ENCODE results near the gene STXBP3.
A peak's percentile ranks its signal among the peaks of the same experiment; 100 is the strongest.
"Not testable (repeated sequence)": the region's sequence is repeated elsewhere in the genome, so short reads cannot be mapped to it uniquely, and the experiment has no call there.

Gene STXBP3

DNA sequence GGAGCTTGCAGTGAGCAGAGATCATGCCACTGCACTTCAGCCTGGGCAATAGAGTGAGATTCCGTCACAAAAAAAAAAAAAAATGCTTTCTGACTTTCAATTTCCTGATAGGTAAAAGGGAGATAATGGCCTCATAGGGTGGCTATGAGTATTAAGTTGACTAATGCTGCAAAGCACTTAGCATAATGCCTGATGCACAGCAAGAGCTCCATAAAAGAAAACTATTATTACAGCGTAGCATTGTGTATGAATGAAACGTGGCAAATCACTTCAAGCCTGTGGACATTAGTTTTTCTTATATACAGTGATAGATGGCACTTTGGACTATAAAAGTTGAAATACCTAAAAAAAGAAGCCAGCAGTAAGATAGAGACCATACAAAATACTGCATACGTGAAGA lies 17.0 kb upstream of the STXBP3 start:
- DNase-seq: no peak

DNA sequence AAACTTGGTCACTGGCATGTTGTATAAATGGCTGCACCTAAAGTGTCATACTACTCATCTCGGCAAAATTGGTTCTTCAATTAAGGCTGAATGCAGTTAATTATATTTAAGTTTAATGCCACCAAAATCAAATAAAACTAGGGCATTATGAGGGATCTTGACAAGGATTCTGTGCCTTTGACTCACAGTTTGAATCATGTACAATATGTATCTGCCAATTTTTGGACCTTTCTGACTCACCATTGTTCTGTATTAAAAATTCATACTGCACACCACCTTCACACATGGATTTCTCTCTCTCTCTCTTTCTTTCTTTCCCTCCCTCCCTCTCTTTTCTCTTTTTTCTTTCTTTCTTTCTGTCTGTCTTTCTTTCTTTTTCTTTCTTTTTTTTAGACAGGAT lies 14.1 kb upstream of the STXBP3 start:
- no peak for DNase-seq

DNA sequence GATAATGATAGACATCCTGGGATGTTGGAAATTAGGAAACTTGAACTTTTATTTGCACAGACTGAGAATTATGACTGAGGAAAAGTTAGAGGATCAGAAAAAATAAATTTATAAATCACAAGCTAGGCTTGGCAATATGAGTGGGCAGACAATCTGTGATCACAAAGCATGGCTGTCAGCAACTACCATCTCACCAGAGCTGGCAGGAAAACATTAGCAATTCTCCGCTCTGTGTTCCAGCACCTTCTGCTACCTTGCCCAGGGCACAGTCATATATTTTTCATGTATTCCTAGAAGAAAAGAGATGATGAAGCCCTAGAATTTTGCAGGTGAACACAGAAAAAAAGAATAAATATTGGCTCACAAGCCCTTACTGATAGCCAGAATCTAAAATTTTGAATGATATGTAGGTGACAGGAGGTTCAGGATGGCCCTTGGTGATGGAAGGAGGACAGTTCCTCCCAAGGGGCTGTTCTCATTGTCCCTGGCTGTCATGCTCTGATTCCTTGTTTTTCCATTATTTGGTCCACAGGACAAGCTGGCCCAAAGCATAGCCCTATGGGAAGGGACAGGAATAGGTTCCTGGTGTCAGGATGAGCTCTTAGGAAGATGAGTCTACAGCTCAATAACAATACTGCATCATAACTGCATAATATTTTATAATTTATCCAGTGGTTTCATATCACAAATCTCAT lies 12.2 kb upstream of the STXBP3 start:
- no peak for DNase-seq

DNA sequence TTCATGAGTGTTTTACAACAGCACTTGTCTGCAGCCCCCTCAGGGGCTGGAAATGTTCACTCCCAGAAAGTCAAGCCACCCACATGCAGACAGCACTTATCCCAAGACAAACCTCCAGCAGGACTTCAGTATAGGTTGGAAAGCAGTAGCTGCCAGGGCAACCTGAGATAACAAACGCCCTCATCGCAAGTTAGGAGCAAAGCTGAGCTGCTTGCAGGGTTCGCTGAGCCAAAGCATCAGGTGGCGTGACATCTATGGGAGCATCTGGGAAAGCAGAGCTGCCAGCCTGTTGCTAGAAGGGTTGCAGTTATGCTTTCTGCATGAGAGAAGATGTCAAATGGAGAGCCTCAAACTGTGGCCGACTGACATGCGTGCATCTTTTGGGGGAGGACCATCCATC lies 4.2 kb upstream of the STXBP3 start:
- no peak for DNase-seq

DNA sequence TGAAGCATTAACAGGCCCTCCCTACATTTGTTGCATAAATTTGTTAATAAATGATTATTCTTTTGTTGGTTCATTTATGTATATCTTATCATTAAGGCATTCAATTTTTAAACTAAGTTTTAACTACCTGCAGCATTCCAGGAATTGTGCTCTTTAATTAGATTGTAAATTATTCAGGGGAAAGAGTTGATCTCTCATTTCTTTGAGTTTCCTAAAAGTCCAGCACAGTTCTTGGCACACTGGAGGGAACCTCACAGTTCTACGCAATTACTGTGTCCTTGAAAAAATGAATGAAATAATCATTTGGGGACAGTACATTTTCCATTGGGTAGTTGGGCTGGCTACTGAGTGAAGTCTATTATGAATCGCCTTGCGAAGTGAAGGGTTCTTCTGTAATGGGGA lies 493 bp upstream of the STXBP3 start:
- DNase-seq: no peak

DNA sequence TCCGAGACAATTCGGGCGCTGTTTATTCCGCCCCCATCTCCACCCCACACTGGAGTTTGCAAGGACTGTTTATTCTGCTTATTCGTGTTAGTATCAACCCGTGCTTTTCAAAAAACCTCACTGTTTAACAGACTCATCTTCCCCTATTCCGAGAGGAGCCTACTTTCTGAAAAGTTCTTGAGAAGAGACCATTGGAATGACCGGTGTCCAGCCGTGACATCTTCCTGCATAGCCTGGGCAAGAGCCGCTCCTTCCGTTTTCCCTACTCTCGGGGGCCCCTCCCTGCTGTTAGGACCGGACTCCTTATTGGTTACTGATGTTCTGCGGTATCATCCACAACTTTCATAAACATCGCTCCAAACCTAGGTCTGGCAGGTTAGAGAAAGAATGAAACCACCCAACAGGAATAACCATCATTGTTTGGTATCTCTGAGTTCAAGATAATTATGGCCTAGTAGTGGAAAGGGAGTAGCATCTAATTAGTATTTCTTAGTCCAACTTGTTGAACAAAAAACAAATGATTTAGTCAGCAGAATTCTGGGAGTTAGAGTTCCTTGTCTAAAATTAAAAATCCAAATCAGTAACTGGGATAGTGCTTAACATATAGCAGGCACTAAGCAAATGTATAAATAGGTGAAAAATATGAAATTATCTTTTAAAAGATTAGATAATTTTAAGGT lies 837 bp downstream of the STXBP3 start:
- DNase-seq: peak; percentile 65 to 77 (median 68)

DNA sequence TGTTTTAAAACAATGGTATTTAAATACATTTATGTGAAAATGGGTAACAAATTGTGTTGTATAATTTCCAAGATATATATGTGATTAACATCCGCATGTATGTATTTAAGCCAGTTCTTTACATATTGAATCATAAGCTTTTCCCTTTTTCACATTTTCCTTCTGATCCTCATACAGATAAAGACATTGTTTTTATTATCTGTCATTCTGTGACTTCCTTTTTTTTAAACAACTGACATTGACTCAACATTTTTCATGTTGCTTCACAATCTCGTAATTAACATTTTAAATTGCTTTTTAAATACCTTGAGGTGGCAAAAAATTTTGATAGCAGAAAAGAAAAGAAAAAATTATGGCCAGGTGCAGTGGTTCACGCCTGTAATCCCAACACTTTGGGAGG lies 1.4 kb downstream of the STXBP3 start:
- no peak for DNase-seq

DNA sequence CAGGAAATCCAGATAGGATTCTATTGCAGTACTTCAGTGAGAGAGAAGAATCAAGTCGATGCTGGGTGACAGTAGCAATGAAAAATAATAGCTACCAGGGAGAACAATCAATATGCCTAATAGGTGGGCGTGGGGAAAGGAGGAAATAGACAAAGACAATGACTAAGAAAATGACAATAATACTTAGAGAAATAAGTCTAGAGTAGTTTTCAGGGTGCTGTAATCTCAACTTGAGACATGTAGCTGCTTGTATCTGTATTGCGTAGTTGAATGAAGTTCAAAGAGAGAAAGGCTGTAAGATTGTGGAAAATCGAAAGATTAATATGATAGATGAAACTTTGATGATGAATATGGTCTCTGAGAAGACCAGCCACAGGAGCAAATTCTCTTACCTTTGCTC lies 2.6 kb downstream of the STXBP3 start:
- DNase-seq: no peak

DNA sequence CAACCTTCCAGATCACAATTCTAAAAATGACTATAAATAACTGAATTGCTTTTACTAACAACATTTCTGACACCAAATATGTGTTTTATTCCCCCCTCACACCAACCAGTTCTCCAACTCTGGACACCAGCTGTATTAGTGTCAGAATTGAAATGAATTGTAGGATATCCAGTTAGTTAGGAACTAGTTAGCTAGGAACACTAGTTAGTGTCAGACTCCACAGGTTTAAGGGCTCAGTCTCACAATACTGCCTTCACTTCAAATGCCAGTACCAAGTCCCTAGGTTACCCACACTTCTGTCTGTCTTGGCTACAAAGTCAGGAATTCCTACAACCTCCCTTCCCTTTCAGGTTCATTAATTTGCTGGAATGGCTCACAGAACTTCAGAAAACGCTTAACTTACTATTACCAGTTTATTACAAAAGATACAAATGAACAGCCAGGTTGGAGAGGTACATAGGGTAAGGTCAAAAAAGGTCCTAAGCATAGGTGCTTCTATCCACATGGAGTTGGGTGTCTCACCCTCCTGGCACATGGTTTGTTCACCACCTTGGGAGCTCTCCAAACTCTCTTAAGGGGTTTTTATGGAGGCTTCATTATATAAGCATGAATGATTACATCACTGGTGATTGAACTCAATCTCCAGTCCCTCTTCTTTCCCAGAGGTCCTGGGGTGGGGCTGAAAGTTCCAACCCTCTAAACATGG lies 4.2 kb downstream of the STXBP3 start:
- DNase-seq: no peak

DNA sequence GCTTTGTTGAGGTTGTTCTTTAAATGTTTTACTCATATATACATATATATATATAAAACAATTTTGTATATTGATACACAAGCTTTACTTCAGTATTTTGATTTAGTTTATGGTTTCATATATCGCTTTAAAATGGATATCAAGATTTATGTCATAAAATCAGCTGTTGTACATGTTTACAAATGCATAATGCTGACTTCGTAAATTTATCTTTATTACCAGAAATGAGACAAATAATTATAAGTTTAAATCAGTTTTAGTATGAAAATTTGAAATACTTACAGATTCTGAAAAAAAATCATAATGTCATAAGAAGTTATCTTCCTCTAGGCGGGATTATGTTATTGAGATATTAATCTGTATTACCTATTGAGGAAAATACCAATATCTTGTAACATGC lies 6.9 kb downstream of the STXBP3 start:
- DNase-seq: no peak

DNA sequence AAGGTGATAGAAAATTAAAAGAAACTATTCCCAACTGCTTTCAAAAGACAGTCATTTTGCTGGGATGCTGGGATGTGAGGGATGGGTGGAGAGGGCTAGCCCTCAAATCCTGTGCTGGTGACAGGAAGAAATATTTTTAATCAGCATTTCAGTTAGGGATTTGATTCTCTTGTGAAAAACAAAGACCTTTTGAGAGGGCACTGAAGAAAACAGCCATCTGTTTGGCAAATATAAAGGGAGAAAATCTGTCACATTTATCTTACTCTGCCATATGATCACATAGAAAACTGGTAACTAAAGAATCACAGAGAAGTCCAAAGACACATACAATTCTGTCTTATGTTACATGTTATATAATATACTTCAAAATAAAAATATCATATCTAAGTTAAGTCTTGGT lies 12.3 kb downstream of the STXBP3 start:
- no peak for DNase-seq

DNA sequence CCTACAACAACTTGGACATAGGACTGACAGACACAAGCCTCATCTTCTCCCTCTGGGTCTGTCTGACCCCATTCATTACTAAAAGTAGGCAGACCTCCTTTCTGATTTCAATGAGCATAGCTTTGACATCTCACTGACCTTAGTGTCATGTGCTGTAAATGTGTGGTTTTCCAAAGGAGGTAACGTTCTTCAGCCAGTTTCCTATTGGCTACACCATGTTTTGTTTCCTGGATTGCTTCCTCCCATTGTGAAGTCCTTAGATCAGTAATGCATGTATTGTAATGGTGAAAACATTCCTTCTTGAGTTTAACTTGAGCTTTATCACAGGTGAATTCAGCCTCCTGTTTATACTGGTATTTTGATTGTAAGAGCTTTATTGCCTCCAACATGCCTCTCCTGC lies 20.6 kb downstream of the STXBP3 start:
- DNase-seq: no peak

DNA sequence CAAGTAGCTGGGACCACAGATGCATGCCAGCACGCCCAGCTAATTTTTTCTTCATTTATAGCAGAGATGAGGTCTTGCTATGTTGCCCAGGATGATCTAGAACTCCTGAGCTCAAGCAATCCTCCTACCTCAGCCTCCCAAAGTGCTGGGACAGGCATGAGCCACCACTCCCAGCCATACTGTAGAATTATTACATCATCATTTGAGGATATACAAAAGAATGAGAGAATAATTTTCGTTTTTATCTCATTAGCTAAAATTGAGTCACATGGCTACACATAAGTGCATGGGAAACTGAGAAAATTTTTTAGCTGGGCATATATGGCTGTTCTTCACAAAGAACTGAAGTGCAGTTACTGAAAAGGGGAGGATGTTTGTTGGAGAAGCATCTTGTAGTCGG lies 21.2 kb downstream of the STXBP3 start:
- no peak for DNase-seq

DNA sequence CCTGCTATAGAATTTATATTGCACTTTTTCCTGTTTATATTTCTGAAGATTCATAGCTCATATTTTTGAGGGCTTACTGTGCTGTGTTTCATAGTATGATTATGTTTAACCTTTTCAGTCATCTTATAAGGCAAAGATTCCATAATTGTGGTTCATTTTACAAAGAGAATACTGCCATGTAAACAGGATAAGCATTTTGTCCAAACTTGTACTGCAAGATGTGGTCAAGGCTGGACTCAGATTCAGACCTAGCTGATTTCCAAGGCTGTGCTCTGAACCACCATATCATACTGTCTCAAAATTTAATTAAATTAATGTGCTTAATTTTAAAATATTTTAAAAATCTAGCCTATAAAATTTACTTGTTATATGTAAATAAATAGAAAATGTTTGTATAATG lies 31.4 kb downstream of the STXBP3 start:
- DNase-seq: no peak

DNA sequence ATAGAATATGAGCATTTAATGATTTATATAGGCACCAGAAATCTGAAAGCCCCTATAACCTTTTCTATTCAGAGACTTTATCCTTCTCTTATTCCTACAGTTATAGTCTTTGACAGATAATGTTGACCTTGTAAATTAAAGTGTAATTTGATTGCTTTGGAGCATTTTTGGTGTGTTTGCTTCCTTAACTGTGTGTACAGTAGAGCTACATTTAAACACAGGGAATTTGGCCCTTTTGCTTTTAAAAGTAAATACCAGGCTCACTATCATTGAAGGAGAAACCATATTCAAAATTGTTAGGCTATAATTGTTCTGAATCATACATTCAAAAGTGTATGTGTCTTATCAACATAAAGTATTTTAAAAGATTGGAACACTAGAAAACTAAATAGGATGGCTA lies 33.0 kb downstream of the STXBP3 start:
- DNase-seq: no peak

DNA sequence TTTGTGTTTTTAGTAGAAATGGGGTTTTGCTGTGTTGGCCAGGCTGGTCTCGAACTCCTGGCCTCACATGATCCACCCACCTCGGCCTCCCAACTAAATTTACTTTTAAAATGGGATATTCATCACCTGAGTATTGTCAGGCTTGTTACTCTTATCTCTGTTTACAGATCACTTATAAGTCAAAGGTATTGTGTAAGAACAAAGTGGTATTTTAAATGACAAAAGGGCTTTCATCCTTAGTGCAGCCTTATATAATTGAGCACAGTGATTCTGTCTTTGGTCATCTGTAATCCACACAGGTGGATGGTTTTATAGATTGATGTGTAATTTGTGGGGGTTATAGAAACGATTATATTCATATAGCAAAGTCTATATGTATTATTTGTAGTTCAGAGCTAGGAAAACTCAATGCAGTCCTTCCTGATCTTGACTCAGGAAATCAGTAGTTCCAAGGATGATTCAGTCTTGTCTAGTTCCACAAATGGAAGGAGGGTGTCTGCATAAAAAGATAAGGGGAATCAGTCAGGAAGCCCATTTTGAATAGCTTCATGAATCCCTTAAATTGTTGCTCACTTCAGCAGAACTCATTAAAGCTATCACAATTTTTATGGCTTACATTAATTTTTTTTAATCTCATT lies 34.6 kb downstream of the STXBP3 start:
- DNase-seq: peak in 1 of 3 experiments; percentile 49

DNA sequence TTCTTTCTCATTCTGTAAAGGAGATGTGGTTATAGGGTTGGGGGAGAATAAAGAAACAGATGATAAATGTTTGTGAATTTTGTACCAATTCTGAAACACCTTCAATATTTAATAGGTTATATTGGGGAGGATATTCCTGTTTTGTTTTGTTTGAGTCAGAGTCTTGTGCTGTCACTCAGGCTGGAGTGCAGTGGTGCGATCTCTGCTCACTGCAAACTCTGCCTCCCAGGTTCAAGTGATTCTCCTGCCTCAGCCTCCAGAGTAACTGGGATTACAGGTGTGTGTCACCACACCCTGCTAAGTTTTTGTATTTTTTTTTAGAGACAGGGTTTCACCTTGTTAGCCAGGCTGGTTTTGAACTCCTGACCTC lies 35.1 kb downstream of the STXBP3 start:
- not testable (repeated sequence) for DNase-seq

DNA sequence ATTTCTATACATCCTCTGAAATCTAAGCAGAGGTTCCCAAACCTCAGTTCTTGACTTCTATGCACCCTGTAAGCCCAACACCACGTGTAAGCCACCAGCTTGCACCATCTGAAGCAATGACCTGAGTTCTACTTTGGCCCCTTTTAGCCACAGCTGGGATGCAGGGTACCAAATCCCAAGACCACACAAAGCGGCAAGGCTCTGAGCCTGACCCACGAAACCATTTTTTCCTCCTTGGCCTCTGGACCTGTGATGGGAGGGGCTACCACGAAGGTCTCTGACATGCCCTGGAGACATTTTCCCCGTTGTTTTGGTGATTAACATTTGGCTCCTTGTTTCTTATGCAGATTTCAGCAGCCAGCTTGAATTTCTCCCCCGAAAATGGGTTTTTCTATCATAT lies 38.8 kb downstream of the STXBP3 start:
- DNase-seq: no peak

DNA sequence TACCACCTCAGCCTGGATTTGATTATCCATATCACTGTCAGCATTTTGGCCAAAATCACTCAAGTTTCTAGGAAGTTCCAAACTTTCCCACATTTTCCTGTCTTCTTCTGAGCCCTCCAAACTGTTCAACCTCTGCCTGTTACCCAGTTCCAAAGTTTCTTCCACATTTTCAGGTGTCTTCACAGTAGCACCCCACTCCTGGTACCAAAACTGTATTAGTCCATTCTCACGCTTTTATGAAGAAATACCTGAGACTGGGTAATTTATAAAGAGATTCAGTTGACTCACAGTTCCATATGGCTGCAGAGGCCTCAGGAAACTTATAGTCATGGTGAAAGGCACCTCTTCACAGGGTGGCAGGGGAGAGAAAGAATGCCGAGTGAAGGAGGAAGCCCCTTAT lies 39.4 kb downstream of the STXBP3 start:
- no peak for DNase-seq

DNA sequence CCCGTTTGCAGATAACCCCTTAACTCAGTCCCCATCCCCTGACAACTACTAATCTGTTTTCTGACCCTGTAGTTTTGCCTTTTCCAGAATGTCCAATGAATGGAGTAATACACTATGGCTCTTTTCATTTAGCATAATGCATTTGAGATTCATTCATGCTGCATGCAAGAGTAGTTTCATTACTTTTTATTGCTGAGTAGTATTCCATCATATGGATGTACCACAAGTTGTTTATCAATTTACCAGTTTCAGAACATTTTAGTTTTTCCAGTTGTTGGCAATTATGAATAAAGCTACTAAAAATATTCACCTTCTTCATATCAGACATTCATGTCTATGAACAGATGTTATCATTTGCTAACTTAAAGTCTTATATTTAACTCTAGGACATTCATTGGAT lies 45.3 kb downstream of the STXBP3 start:
- DNase-seq: no peak

DNA sequence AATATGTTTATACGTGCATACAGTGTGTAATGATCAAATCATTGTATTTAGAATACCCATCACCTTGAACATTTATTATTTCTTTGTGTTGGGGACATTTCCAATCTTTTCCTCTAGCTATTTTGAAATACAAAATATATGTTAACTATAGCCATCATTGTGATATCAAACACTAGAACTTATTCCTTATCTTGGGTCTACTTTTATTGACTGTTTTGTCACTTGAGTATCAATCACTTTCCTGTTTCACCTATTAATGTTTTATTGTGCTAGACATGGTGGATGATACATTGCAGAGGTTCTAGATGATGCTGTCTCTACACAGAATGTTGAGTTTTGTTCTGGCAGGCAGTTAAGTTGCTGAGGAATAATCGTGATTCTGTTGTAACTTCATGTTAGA lies 45.9 kb downstream of the STXBP3 start:
- DNase-seq: no peak

DNA sequence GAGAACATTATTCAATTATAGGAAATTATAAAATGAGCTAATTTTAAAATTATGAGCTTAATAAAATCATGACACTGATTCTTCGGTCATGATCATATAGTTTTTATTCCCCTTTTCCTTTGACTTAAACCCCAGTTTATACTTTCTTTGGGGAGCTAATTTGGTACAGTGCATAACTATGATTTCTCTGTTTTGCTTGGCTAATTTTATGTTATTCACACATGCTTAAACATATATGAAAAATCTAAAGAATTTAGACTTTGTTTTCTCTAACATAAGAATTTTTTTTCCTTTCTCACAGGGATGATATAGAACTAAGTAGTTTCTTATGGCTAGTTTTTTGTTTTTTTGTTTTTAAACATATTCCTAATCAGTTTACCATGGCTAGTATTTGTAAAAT lies 52.5 kb downstream of the STXBP3 start:
- DNase-seq: no peak

DNA sequence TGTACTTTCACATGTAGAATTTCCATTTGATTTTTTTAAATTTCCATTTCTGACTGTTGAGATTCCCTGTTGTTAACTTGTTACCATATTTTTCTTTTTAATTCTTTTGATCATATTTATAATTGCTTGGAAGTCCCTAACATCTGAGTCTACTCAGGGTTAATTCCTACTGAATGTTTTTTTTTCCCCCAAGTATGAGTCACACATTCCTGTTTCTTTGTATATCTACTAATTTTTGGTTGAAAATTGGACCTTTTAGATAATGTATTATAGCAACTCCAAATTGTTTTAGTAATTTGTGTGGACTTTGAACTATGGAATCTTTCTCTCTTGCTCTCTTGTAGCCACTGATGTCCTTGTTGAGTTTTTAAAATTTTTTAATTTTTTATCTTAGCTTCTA lies 54.6 kb downstream of the STXBP3 start:
- DNase-seq: no peak

DNA sequence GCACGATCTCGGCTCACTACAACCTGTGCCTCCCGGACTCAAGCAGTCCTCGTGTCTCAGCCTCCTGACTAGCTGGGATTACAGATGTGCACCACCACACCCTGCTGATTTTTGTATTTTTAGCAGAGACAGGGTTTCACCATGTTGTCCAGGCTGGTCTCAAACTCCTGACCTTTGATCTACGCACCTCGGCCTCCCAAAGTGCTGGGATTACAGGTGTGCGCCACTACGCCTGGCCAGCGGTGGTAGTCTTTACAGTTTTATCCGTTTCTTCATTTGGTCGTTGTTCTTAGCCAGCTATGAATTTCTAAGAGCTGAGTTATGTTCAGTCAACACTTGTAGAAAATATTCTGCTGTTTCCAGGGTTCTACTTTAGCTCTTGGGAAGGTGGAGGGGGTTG lies 57.1 kb downstream of the STXBP3 start:
- DNase-seq: no peak

Data from NCI-H1417 (cell line).